Stimulated activated naive CD8-positive, alpha-beta T cell treated with anti-CD3 and anti-CD28 coated beads, Interleukin-15, Interleukin-2, amounts not matched to agents 100 U/mL and 50 U/mL, for 24 hours (primary cell): ENCODE data around the gene SEC14L1.

Source experiments
- ATAC-seq: fragments of 150-1000 bp; cut with Tn5 transposase; one replicate; pipeline ENCODE4 v1.10.0; 2021
- DNase-seq: peaks from one replicate; pipeline ENCODE4 v3.0.0; 2021

The SEC14L1 gene

GRCh38 chr17:77193653-77194052, 52.9 kb downstream of the SEC14L1 start:
- DNase-seq (no peak), ATAC-seq (no peak)

DNA sequence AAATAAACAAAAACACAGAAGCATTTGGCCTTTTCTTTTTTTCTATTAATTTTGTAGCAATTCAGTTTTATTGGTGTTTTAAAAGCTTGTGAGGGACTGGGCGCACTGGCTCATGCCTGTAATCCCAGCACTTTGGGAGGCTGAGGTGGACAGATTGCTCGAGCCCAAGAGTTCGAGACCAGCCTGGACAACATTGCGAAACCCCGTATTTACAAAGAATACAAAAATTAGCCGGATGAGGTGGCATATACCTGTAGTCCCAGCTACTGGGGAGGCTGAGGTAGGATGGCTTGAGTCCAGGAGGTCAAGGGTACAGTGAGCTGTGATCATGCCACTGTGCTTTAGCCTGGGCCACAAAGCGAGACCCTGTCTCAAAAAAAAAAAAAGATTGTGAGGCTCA, 53.4 kb downstream of the SEC14L1 start:
- DNase-seq (no peak), ATAC-seq (no peak)

DNA sequence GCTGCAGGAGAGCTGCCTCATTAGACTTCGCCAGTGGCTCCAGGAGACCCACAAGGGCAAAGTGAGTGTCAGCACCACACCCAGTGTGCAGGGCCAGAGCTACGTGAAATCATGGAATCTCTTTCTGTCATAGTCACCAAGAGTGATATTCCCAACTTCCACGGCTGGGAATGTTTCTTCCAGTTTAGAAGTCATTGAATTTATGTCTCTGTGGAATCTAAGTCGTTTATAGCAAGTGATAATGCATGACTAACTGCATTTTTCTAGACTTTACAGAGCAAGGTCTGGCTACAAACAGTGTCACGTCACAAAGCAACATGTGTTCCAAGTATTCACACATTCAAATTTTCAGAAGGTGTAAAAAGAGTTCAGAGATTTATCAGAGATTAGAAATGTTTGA, 55.5 kb downstream of the SEC14L1 start:
- DNase-seq (no peak), ATAC-seq (no peak)

- ATAC-seq (no peak), DNase-seq (no peak)
These were observed 56.3 kb downstream of the SEC14L1 start for GRCh38 chr17:77197115-77197514.

DNA sequence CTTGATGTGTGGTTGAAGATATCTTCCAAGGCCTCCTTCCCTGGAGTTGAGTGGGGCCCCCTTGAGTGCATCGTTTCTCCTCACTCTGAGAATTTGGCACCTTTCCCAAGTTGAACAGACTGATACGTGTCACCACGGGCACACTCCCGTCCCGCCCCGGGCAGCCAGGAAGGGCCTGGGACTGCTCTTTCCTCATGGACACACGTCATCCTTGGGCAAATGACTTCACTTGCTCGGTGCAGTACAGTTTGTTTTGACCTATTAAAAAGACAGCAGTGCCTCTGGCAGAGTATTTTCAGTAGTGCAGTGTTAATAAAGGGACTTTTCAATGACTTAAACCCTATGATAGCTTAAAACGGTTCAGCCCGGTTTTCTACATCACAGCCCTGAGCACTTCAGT, 59.9 kb downstream of the SEC14L1 start:
- no peak for DNase-seq
- no peak for ATAC-seq

GRCh38 chr17:77203436-77203835, 62.7 kb downstream of the SEC14L1 start:
- ATAC-seq (no peak), DNase-seq (no peak)

GRCh38 chr17:77203846-77204245, 63.1 kb downstream of the SEC14L1 start:
- ATAC-seq (no peak), DNase-seq (no peak)

DNA sequence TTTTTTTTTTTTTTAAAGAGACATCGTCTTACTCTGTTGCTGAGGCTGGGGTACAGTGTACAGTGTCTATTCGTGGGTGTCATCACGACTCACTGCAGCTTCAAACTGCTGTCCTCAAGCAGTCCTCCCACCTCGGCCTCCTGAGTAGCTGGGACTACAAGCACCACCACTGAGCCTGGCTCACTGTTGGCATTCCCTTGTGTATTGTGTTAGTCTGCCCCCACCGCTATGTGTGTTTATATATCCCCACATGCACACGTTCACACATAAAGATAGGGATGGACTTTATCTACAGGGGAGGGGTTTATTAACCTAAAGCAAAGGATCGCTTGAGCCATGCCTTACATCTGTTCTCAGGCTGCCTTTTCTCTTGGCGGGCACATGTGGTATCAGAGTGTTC, 63.8 kb downstream of the SEC14L1 start:
- DNase-seq, result no peak
- no peak for ATAC-seq

- DNase-seq (no peak), ATAC-seq (no peak)
These were observed 64.8 kb downstream of the SEC14L1 start for GRCh38 chr17:77205396-77206125.

DNA sequence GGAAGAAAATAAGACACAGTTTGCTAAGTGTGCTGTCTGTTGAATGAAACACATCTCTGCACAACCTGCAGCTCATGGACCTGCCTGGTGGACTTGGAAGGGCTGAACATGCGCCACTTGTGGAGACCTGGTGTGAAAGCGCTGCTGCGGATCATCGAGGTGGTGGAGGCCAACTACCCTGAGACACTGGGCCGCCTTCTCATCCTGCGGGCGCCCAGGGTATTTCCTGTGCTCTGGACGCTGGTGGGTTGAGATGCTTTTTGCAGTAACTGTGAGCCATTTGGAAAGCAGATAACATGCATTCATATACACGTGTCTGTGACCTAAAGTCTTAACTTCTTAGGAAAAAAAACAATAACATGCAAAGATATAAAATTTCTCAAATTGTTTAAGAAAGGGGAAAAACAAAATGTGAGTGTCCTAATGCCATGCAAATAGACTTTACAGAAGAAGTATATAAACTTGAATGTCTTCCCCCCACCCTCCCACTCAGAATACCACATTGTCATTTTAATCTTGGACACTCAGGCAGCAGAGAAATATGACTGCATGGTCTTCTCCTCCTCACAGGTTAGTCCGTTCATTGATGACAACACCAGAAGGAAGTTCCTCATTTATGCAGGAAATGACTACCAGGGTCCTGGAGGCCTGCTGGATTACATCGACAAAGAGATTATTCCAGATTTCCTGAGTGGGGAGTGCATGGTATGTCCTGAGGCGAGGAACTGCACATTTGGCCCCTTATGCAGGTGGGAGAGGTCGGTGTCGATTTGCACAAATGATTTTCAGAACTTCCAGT, 65.6 kb downstream of the SEC14L1 start:
- ATAC-seq (no peak), DNase-seq (no peak)

DNA sequence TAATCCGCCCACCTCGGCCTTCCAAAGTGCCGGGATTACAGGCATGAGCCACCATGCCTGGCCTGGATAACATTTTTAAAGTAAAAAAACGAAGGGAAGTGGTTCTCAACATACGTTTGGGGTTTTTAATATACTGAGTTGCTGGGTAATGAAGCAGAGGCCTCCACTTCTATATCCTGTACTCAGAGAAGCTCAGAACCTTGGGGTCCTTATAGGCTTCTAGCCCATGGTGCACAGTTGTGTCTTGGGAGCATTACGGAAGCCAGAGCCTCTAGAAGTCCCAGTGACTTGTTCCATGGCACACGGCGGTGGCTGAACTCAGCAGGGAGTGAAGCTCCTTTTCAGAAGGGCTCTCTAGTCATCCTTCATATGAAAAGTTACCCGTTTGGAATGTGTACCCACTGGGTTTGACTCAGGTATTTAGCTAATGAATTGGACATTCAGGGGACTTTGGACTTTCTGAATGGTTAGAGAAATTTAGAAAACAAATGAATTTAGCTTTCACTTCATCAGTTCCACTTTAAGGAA, 67.0 kb downstream of the SEC14L1 start:
- DNase-seq (no peak), ATAC-seq (no peak)

DNA sequence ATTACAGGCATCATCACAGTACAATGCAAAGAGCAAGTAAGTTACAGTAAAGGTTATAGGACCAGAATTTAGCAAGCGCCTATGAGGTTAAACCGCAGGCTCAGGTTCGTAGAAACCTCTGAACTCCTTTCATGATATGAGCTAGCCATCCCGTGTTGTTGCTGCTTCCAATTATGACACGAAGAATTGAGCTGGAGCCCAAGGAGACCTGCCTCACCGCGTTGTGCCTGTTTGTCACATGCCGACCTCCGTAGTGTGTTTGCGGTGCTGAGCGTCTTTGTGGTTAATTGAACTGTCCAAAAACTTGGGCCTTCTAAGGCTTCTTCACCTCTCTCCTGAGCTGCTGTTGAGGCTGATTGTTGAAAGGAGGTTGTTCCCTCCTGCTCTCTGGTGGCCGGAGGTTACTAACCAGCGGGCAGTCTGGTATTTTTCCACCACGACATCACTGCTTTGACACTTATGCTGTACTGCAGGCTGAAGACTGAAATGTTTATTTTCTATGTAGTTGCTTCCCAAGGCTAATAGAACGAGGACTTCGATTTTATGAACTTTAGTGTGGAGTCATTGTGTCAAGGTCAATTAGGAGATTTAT, 67.5 kb downstream of the SEC14L1 start:
- no peak for DNase-seq
- no peak for ATAC-seq

GRCh38 chr17:77208856-77209255, 68.1 kb downstream of the SEC14L1 start:
- ATAC-seq, result no peak
- DNase-seq, result no peak

DNA sequence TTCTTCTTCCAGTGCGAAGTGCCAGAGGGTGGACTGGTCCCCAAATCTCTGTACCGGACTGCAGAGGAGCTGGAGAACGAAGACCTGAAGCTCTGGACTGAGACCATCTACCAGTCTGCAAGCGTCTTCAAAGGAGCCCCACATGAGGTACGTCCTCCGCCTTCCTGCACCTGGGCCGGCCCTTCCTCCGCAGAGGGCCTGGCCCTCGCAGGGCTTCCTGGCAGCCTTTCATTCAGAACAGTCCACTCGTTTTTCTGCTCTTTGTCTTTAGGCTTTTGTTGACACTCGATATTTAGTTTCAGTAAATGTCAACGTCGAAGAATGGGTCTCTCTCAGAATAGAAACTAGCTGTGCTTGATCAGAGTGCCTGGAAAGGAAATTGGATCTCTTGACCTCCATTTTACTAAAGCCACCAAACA, 68.6 kb downstream of the SEC14L1 start:
- DNase-seq, result no peak
- ATAC-seq, result no peak

- ATAC-seq (no peak), DNase-seq (no peak)
These were observed 69.6 kb downstream of the SEC14L1 start for GRCh38 chr17:77210331-77210730.

DNA sequence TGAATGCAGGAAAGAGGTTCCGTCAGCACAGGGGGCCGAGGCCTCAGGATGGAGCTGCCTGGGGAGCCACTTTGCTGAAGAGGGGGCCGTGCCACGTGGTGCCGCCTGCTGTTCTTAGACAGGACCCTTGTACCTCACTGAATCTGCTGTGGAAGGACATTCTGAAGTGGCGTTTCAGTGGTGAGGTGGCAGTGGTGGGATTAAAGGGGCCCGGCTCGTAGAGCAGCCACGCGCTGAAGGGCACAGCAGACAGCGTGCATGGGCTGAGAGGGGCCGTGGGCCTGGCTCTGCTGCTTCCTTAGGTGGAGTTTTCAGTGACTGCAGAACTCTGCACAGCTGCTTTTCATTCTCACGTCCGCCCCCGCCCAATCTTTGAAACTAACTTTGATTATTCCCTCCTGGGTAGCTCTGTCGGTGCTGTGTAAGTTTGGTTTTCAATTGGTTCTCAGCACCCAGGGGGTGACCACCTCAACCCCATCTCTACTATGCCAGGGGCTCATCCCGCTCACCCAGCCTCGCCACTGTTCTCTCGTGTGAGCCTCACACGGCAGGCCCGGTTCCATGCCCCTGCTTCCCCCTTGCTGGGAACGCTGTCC, 70.3 kb downstream of the SEC14L1 start:
- no peak for ATAC-seq
- no peak for DNase-seq

- DNase-seq (no peak), ATAC-seq (no peak)
These were observed 70.9 kb downstream of the SEC14L1 start for GRCh38 chr17:77211681-77212080.

DNA sequence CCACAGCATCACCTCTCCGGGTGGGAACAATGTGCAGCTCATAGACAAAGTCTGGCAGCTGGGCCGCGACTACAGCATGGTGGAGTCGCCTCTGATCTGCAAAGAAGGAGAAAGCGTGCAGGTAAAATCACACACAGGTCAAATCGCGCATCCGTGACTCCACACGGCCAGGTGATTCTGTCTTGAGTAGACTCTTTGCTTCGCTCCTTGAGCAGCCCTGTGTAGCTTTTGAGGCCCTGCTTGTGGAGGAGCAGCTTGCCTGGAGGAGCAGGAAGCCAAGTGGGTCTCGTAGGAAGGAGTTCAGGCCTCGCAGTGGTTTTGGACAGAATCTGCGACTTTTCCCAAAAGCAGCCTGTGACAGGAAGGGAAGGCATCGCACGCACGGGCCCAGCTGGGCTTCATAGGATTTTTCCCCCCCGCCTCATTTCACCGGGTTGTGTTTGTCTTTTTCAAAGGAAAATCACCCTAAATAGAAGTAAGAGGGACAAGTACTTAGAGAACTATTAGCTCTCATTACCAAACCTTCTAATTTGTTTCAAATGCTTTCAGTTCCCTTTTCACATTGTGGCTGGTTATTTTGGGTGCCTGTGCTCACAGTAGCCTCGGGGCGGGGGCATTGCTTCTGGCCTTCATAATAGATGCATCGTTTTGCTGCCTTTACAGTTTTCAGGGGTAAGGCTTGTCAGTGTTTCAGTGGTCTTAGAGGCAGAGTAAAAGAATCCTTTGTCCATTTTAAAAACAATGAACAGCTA, 71.5 kb downstream of the SEC14L1 start:
- DNase-seq, result no peak
- no peak for ATAC-seq

GRCh38 chr17:77212833-77213777, 72.3 kb downstream of the SEC14L1 start:
- ATAC-seq (no peak), DNase-seq (no peak)

- no peak for ATAC-seq
- DNase-seq, result no peak
These were observed 73.0 kb downstream of the SEC14L1 start for GRCh38 chr17:77213778-77214132.

DNA sequence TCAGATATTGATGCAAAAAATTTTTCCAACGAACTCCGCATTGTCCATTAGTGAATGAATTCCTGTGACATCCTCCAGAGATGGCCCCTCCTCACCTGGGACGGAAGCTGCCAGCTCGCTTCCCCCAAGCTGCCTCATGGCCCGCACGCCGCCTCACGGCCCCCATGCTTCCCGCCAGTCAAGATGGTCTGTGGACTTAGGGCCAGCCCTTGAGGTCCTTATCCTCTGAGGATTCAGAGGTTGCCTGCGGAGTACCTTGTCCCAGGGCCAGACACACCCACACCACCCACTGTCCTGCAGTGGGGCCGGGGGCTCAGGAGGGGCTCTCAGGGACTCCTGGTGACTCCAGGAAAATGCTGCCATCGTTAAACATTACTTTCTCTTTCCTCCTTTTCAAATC, 73.6 kb downstream of the SEC14L1 start:
- no peak for ATAC-seq

More for the DNA sequence above, 73.6 kb downstream of the SEC14L1 start:
- DNase-seq, result no peak
